HG02938 (cell line): ENCODE results near the gene KCND2.
"Not testable (repeated sequence)": the region's sequence is repeated elsewhere in the genome, so short reads cannot be mapped to it uniquely, and the experiment has no call there.

Source experiments
- ATAC-seq: cut with Tn5 transposase; IDR thresholded peaks from one replicate; pipeline ENCODE4 v1.9.1; 2021; ENCODE audit warnings: mild to moderate bottlenecking, moderate library complexity; ENCODE audit not compliant: unreplicated experiment

The KCND2 gene

DNA sequence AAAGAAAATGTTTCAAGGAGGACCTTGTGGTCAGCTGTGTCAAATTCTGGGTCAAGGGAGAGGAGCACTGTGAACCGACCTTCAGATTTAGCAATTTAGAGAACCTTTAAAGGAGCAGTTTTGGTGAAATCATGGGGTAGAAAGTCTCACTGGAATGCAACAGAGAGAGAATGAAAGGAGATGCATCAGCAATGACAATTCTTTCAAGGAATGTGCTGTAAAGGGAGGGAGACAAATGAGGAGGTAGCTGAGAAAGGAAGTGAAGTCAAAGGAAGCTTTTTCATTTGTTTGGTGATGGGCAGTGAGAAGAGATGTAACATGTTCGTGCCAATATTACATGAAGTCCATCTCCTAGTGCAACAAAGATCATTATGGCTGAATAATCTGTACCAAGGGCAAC lies 418.9 kb downstream of the KCND2 start:
- ATAC-seq, result no peak

DNA sequence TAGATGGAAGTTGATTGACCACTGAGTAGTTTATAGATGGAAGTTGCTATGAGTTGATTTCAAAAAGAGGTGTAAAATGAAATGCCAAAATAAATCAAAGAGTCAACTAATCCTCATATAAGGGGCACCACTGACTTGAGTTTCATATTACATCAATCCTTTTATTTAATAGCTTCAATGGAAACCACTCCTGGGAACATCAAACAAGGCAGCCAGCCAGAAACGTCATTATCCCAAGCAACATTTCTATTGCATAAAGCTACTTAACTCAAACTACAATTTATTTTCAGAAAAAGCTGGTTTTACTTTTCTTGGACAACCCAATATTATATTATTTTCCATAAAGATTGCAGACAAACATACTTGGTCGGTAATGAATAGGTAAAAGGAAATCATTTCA lies 422.9 kb downstream of the KCND2 start:
- ATAC-seq, result no peak

DNA sequence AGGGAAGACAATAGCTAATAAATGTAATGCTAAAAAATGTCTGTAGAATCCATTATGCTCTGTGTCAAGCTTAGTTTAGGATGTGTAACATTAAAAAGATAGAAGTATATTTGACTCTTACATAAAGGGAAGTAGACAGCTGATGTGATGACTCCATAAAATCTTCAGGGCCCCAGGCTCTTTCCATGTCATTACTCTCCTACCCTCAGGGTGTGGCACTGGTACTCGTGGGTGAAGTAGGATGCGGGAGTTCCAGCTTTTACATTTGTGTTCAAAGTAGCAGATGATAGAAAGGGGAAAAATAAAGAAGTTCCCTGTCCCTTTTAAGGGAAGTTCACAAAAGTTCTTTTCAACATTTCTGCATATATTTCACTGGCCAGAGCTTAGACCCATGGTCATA lies 427.8 kb downstream of the KCND2 start:
- no peak for ATAC-seq

DNA sequence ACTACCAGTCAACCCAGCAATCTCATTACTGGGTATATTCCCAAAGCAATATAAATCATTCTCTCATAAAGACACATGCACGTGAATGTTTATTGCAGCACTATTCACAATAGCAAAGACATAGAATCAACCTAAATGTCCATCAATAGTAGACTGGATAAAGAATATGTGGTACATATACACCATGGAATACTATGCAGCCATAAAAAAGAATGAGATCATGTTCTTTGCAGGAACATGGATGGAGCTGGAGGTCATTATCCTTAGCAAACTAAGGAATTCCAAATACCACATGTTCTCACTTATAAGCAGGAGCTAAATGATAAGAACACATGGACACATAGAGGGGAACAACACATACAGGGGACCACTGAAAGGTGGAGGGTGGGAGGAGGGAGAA lies 429.4 kb downstream of the KCND2 start:
- not testable (repeated sequence) for ATAC-seq

DNA sequence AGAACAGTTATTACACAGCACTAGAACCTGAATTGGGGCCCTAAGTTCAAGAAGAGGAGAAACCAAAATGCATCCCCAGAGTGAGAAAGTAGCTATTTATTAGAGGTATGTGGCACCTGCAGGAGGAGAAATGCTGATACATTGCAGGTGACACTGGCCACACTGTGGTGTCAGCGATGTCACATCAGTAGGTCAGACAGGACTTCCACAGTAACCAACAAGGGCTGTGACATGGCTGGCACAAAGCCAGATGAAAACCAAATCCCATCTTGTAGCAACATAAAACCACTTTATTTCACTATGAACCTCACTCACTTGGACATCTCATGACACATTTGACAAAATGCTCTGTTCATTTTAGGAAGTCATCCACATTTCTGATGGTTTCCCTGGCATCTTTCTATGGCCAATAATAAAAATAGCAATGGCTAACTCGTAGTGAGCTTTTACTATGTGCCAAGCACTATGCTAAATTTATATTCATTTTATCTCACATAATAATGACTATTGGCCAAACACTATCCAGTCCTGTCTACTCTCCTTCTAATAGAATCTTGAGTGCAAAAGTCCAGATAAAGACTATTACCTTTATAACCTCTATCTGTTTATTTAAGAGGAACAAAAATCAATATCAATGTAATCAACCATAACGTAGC lies 430.7 kb downstream of the KCND2 start:
- no peak for ATAC-seq

DNA sequence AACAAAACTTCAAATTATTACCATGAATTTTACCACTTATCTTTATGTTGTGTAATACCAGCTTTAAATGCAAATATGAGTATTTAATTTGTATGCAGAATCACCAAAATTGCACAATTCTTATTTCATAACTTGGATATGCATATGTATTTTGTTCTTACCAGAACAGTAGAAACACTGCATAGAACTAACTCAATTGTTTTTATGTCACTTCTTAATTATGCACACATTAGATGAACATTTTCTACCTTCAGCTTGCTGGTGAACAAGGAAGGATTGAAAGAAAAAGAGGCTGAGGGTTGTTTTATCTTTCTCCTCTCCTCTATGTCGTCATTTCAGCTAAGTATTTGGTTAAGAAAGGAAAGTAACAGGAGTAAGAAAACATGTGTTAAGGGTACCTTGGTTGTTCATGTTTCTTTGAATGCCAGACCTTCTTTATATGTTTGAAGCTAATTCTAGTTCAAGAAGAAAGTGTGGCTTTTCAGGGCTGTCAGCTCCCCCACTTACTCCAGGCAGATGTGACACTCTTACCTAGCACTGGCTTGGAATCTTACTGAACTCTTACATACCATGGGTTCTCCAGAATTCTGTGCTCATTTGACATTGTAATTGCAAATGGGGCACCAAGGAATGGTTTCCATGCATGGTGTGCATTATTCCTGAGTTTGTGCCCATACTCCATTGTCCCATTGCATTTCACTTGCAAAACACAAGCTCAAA lies 436.4 kb downstream of the KCND2 start:
- no peak for ATAC-seq

DNA sequence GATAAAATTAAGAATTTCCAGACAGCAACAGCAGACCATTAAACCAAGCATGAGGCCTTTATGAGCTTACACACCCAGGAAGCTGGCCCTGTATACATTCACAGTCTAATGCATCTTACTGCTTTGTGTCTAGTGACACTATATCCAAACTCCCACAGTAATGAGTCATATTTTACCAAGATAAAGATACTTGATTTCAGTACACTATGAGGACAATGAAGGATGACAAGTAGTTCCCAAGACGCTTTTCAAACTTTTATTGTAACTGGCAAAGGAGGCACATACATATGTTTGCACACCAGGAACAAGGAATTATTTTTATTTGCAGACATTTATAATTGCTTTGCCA lies 437.0 kb downstream of the KCND2 start:
- no peak for ATAC-seq

DNA sequence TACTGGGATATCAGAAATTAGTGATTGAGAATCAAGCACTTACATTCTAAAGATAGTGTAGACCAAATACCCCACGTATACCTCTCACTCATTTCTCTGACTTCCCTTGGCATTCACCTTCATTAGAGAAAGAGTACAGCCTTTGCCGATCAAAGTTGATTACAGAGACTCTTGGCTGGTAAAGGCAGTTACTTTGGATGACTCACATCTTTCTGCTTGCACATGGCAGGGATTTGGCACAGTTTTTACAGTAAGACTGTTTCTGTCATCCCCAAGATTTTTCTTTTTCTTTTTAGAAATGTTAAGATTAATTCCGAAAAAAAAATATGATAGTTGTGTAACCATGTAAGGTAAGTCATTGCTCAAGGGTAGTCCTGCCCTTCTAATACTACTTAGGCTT lies 442.0 kb downstream of the KCND2 start:
- no peak for ATAC-seq

DNA sequence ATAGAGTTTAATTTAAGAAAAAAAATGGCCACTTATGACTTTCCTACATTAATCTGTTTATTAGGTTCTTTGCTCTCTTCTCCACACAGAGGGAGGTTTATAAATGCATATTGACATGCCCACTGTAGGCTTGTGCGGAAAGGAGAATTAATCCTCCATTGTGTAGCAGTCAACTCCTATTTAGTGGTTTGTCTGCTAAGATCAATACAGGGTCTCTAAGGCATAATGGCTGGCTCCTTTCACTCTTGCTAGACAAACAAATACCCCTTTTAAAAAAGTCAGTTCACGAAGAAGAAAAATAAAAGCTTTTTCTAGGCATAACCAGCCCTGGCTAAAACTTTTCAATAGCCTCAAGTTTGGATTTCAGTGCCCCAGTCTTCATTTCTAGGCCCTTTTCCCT lies 443.3 kb downstream of the KCND2 start:
- no peak for ATAC-seq

DNA sequence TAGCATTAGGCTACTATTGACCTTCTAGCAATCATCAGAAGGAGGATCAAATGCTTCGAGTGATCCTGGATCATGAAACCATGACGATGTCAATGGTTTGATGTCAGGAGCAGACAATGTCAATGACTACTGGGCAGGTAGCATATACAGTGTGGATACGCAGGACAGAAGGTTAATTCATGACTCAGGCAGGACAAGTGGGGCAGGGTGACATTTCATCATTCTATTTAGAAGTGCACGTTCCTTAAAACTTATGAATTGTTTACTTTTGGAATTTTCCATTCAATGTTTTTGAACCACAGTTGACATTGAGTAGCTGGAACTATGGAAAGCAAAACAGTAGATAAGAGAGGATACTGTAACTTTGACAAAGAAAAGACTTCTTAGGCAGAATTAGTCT lies 444.2 kb downstream of the KCND2 start:
- no peak for ATAC-seq

DNA sequence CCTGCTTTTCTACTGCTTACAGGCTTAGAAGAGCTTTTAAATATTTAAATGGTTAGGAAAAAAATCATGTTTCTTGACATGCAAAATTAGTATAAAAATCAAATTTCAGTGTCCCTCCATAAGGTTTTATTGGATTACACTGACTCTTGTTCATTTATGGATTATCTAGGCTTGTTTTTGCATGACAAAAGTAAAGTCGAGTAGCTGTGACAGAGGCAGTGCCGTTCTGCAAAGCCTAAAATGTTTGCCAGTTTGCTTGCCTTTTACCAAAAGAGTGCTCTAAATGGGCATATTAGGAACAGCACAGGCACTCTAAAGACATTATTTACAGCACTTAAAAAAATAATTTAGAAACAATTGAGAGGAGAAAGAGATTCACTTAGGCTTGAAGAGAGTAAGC lies 445.4 kb downstream of the KCND2 start:
- ATAC-seq, result no peak

DNA sequence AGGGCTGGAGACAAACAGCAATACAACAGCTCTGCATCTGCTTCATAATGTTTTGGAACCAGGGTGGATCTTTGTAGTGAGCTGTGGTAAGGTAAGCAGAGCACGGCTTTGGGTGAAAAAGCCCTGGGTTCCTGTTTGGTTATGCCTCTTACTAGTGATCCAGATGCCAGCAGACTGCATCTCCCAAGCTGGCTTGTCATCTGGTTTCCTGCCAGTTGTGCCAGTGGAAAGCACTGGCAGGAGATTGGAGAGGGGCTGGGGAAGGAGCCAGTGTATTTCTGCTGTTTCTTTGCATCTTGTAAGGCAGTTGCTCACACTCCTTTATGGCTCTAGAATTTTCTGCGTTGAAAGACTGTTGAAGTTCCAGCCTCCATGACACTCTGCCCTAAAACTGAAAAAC lies 447.3 kb downstream of the KCND2 start:
- no peak for ATAC-seq

DNA sequence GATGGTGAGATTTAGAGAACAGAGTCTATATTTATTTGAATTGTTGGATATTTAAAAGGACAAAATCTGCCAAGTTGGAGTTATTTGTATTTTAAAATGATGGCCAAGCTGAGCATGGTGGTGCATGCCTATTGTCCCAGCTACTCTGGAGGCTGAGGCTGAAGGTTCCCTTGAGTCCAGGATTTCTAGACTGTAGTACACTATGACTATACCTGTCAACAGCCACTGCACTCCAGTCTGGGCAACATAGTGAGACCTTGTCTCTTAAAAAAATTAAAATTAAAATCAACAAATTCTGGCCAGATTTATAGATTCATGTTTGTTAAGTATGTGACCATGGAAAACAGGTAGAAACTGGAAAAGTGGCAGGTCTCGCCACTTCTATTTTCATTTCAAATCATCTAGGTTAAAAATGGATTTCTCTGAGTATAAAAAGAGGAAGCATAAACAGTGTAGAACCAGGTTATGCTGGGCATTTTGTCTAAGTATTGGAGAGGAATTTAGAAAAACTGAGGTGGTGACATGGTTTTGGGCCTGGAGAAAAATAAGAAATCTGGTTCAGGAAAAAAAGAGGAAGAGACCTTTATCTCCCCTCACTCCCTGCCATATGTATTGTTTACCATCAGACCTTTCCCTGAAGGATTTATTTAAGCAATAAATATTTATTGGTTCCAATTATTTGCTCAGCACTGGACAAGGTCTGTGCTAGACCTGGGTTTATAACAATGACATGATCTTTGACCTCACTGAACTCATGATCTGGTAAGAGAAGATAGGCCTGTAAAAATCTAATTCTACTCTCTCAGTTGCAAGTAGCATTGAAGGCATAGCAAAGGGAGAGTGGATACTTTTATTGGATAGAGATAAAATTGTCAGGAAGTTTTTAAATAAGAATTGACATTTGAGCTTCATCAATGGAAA lies 450.8 kb downstream of the KCND2 start:
- no peak for ATAC-seq

DNA sequence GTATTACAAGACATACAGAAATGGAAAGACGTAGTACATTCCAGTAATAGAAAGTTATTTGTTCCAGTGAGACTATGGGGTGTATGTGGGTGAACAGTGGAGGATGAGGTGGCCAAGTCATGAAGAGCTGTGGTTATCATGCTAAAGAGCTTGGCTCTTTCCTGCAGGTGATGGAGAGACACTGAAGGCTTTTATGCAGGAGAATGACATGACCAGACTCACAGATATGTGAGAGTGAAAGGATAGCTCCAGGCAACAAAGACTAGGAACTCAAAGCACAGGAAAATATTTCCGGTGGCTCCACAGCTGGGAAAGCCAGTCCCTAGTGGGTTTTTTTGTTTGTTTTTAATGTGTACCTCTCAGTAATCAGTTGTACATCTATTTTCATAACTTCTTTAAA lies 451.5 kb downstream of the KCND2 start:
- no peak for ATAC-seq

DNA sequence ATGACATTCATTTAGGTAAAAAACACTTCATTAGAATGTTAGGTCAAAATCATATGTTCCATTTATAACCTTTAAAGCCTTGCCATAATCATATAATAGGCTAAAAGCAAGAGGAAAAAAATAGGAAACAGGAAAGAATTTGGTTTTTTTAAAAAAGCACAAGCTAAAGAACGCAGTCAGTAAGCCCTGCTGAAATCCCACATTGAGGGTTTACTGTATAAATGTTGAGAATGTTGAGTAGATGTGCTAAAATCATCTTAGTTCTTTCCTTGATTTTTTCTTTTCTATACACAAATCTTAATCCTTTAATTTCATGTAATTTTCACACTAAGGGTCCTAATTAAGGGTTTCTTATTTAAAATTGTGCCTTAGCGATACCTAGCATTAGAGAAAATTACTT lies 452.0 kb downstream of the KCND2 start:
- no peak for ATAC-seq

DNA sequence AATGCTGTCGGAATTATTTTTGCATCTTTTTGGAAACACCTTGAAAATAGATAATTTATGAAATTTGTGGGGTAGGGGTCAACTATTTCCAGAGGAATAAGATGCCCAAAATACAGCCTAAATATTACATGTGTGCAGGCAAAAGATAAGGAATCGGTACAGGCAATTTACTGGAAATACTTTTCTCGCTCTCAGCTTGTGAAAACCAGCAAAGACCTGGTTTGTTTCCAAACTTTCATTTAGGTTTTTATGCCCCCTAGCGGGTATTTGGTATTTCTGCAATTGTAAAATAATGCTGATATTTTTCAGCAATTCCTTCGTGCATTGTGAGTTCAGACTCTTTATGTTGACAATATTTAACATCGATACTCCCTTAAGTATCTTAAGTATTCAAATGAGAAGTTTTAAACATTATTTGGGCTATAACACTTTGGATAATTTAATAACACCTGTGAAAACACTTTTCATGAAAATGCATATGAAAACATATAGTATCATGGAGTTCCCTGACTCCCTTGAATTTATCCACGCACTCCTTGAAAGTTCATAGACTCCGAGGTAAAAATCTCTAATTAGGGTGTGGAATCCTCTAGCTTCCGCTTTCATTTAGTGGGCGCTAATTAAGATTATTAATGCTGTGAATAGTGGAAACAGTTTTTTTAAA lies 452.5 kb downstream of the KCND2 start:
- ATAC-seq, result peak; percentile 45

DNA sequence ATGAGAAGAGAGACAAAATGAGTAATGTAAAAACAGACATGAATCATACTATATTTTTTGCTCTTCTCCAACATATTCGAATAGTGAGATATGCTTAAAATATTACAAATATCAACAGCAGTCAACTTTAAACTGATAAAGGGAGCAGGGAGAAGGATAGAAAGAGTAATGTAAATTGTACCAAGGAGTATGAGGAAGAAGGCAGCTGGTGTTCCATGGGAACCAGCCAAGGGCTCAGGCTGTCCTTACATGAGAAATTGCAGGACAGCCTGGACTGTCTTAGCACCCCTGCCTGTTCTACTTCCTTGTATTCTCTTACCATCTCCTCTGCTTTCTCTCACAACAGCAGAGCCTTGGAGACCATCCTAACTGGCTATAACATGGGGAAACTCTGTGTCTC lies 456.3 kb downstream of the KCND2 start:
- ATAC-seq, result no peak

DNA sequence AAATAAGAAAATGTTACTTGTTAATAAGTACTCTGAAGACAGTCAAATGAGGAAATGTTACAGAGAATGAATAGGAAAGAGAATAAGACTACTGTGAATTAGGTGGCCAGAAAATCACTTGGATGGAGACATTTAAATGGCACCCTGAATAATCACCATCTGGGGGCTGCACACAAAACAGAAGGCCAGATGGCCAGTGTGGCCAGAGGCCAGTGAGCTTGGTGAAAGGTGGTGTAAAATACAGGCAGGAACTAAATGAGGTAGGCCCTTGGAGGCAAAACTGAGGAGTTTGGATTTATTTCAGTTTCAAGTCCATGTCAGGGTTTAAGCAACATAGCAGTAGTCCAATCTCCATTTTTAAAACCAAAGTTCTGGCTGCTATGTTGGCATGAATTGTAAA lies 458.3 kb downstream of the KCND2 start:
- ATAC-seq, result no peak

DNA sequence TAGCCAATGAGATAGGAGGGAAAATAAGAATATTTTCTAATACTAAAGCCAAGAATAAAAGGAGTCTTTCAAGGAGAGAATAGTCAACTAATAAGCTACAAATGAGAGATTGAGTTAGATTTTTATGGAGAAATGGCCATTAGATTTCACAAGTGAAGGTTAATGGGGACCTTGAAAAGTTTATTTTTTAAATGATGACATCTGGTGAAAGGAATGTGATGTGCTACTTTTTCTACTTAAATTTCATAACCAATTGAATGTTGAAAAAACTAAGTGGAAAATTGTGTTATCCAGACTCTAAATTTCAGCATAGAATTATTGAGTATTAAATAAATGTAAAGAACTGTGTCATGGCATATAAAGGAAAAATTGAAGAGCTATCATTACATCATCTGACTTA lies 459.3 kb downstream of the KCND2 start:
- ATAC-seq, result no peak

DNA sequence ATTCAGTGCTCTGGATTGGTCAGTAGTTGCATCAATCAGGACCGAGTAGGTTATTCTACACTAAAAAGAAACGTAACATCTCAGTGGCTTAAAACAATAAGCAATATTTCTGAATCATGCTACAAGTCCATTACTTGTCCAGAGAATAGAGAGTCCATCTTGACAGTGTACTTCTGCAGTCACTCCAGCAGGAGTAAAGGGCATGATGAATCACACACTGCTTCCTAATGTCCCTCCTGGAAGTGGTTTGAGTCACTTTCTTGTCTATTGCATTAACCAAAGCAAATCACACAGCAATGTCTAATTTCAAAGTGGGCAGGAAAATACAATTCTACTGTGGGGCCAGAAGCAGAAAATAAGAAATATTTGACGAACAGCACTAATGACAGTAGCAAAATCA lies 460.2 kb downstream of the KCND2 start:
- ATAC-seq, result no peak

DNA sequence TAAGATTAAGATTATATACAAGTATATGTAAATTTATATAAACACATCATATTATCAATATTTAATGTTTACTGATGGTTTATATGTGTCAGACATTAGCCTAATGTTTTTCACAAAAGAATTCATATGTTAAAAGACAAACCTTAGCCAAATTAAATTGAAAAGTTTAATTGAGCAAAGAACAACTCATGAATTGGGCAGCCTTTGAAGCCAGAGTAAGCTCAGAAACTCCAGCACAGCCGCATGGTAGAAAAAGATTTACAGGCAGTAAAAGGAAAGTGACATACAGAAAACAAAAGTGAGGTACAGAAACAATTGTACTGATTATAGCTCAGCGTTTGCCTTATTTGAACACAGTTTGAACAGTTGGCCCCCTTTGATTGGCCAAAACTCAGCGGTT lies 460.9 kb downstream of the KCND2 start:
- no peak for ATAC-seq
